HEK293 (cell line): ENCODE results near the gene EPN1.
A peak's percentile ranks its signal among the peaks of the same experiment; 100 is the strongest.

Experiments
- GLI2 ChIP-seq: fragments of 450-650 bp; formaldehyde crosslinking; IDR thresholded peaks from 2 replicates; pipeline ENCODE4; 2017; ENCODE audit warnings: missing biosample characterization, missing genetic modification characterization, low read depth, borderline replicate concordance
- KLF1 ChIP-seq: fragments of 450-650 bp; formaldehyde crosslinking; IDR thresholded peaks from 2 replicates; pipeline ENCODE4 v1.5.1; 2016; ENCODE audit warnings: missing biosample characterization, missing genetic modification characterization
- PRDM1 ChIP-seq: fragments of 450-650 bp; formaldehyde crosslinking; IDR thresholded peaks from 2 replicates; pipeline ENCODE4; 2016; ENCODE audit warnings: missing biosample characterization, missing genetic modification characterization
- SP3 ChIP-seq: fragments of 450-650 bp; formaldehyde crosslinking; IDR thresholded peaks from 2 replicates; pipeline ENCODE4 v1.5.1; 2016; ENCODE audit warnings: missing biosample characterization, missing genetic modification characterization
- TRIM28 ChIP-seq: IDR thresholded peaks from 2 replicates; pipeline ENCODE4 v1.6.1; 2011; ENCODE audit warnings: low read length, control low read depth, borderline replicate concordance
- YY2 ChIP-seq: fragments of 450-650 bp; formaldehyde crosslinking; IDR thresholded peaks from 2 replicates; pipeline ENCODE4 v1.5.1; 2016; ENCODE audit warnings: missing biosample characterization, missing genetic modification characterization
- ZBTB17 ChIP-seq: fragments of 450-650 bp; formaldehyde crosslinking; IDR thresholded peaks from 2 replicates; pipeline ENCODE4 v1.5.1; 2016; ENCODE audit warnings: missing biosample characterization, missing genetic modification characterization
- ZBTB7A ChIP-seq: fragments of 450-650 bp; formaldehyde crosslinking; IDR thresholded peaks from 2 replicates; pipeline ENCODE4 v1.5.1; 2016; ENCODE audit warnings: low read depth, missing biosample characterization, missing genetic modification characterization
- ZEB2 ChIP-seq: fragments of 450-650 bp; formaldehyde crosslinking; IDR thresholded peaks from 2 replicates; pipeline ENCODE4 v1.5.1; 2016; ENCODE audit warnings: missing biosample characterization, missing genetic modification characterization
- ZFP69B ChIP-seq: fragments of 450-650 bp; formaldehyde crosslinking; IDR thresholded peaks from 2 replicates; pipeline ENCODE4 v1.5.1; 2016; ENCODE audit warnings: missing biosample characterization, missing genetic modification characterization
- ZNF121 ChIP-seq: fragments of 450-650 bp; formaldehyde crosslinking; IDR thresholded peaks from 2 replicates; pipeline ENCODE4 v1.5.1; 2016; ENCODE audit warnings: missing biosample characterization, missing genetic modification characterization
- ZNF2 ChIP-seq: fragments of 450-650 bp; formaldehyde crosslinking; IDR thresholded peaks from 2 replicates; pipeline ENCODE4 v1.5.1; 2016; ENCODE audit warnings: missing biosample characterization, missing genetic modification characterization
- ZNF223 ChIP-seq: fragments of 450-650 bp; formaldehyde crosslinking; IDR thresholded peaks from 2 replicates; pipeline ENCODE4 v1.5.1; 2016; ENCODE audit warnings: missing biosample characterization, missing genetic modification characterization
- ZNF23 ChIP-seq: fragments of 450-650 bp; formaldehyde crosslinking; IDR thresholded peaks from 2 replicates; pipeline ENCODE4 v1.5.1; 2016; ENCODE audit warnings: missing biosample characterization, missing genetic modification characterization, borderline replicate concordance
- ZNF391 ChIP-seq: fragments of 450-650 bp; formaldehyde crosslinking; IDR thresholded peaks from 2 replicates; pipeline ENCODE4 v1.5.1; 2016; ENCODE audit warnings: low read depth, missing biosample characterization, missing genetic modification characterization, borderline replicate concordance
- ZNF394 ChIP-seq: fragments of 450-650 bp; formaldehyde crosslinking; IDR thresholded peaks from 2 replicates; pipeline ENCODE4 v1.5.1; 2016; ENCODE audit warnings: missing biosample characterization, missing genetic modification characterization, mild to moderate bottlenecking, moderate library complexity, borderline replicate concordance
- ZNF501 ChIP-seq: fragments of 450-650 bp; formaldehyde crosslinking; IDR thresholded peaks from 2 replicates; pipeline ENCODE4 v1.5.1; 2016; ENCODE audit warnings: missing biosample characterization, missing genetic modification characterization
- ZNF629 ChIP-seq: fragments of 450-650 bp; formaldehyde crosslinking; IDR thresholded peaks from 2 replicates; pipeline ENCODE4 v1.5.1; 2017; ENCODE audit warnings: missing biosample characterization, missing genetic modification characterization
- ZNF660 ChIP-seq: fragments of 450-650 bp; IDR thresholded peaks from 2 replicates; pipeline ENCODE4 v1.5.1; 2018; ENCODE audit warnings: missing biosample characterization, mild to moderate bottlenecking, missing genetic modification characterization
- ZSCAN30 ChIP-seq: fragments of 450-650 bp; IDR thresholded peaks from 2 replicates; pipeline ENCODE4 v1.5.1; 2018; ENCODE audit warnings: missing biosample characterization, mild to moderate bottlenecking, missing genetic modification characterization, moderate library complexity
- TF ChIP-seq, protein P1 (sequence below): fragments of 450-650 bp; formaldehyde crosslinking; IDR thresholded peaks from 2 replicates; pipeline ENCODE4 v1.5.1; 2016; ENCODE audit warnings: missing biosample characterization, missing genetic modification characterization
- TF ChIP-seq, protein P2 (sequence below): fragments of 450-650 bp; formaldehyde crosslinking; IDR thresholded peaks from 2 replicates; pipeline ENCODE4 v1.5.1; 2016; ENCODE audit warnings: missing biosample characterization, missing genetic modification characterization
- TF ChIP-seq, protein P3 (sequence below): fragments of 450-650 bp; formaldehyde crosslinking; IDR thresholded peaks from 2 replicates; pipeline ENCODE4 v1.5.1; 2017; ENCODE audit warnings: missing biosample characterization, mild to moderate bottlenecking, missing genetic modification characterization, moderate library complexity
- TF ChIP-seq, protein P4 (sequence below): fragments of 450-650 bp; IDR thresholded peaks from 2 replicates; pipeline ENCODE4 v1.5.1; 2018; ENCODE audit warnings: missing biosample characterization, missing genetic modification characterization
- TF ChIP-seq, protein P5 (sequence below): fragments of 450-650 bp; formaldehyde crosslinking; IDR thresholded peaks from 2 replicates; pipeline ENCODE4 v1.5.1; 2017; ENCODE audit warnings: missing biosample characterization, missing genetic modification characterization
- TF ChIP-seq, protein P6 (sequence below): fragments of 450-650 bp; formaldehyde crosslinking; optimal IDR thresholded peaks from 2 replicates; pipeline ENCODE3; 2016; ENCODE audit warnings: missing biosample characterization, mild to moderate bottlenecking, missing genetic modification characterization
- TF ChIP-seq, protein P7 (sequence below): fragments of 450-650 bp; formaldehyde crosslinking; IDR thresholded peaks from 2 replicates; pipeline ENCODE4 v1.5.1; 2016; ENCODE audit warnings: missing biosample characterization, missing genetic modification characterization

EPN1 gene

DNA sequence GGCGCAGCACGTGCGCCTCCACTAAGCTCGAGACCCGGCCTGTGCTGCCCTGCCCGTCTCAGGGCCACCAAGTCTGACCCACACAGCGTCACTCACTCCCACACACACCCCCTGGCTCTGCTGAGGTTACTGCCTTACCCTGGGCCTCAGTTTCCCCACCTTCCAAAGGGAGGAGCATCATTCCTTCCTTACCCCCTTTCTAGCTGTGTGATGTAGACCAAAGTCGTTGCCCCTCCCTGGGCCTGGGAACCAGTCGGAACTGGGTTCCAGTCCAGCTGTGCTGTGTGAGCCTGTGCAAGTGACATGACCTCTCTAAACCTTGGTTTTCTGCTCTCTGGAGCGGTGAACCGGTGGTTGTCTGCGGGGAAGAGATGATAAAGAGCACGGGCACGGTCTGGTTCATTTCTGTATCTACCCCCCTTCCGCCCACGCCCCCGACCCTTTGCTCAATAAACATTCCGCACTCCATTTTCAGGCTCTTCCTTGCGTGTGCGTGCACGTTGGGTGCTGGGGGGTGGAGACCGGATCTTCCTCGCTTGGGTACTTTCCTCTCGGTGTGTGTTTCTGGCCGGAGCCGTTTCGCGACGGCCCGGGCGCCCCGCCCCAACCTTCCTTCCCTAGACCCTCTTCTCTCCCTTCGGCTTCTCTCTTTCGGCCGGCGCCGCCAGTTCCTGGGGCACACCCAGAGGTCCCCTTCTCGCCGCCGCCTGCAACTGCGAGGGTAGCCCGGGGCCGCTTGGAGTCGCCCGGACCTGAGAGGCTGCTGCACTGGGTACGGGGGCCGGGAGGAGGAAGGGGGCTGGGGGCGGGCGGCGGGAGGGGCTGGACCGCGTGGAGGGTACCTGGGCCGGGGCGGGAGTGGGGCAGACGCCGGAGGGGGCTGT lies 31.8 kb upstream of the EPN1 start, which contains the start of gene ZNF581 (continued):
- TF ChIP-seq GLI2 (tag by site-specific recombination) (no peak), ZNF223 (tag by site-specific recombination) (0 out of 2 replicates have a peak, but pooled peaks have one; percentile 16), ZNF2 (tag by site-specific recombination) (0 out of 2 replicates have a peak, but pooled peaks have one; percentile 74), ZBTB17 (tag by site-specific recombination) (peak; percentile 96), ZNF391 (tag by site-specific recombination) (peak; percentile 96; the same call in 1 of the 2 replicates), ZNF394 (tag by site-specific recombination) (peak; percentile 81), ZNF629 (peak; percentile 73), ZNF23 (0 out of 2 replicates have a peak, but pooled peaks have one; percentile 12), ZFP69B (tag by site-specific recombination) (peak; percentile 82), TRIM28 (no peak), YY2 (tag by site-specific recombination) (peak; percentile 81), ZEB2 (tag by site-specific recombination) (peak; percentile 79), ZNF501 (tag by site-specific recombination) (peak; percentile 90), PRDM1 (tag by site-specific recombination) (peak; percentile 50), KLF1 (tag by site-specific recombination) (peak; percentile 87), ZNF660 (peak; percentile 94), ZNF121 (tag by site-specific recombination) (peak; percentile 12; the same call in 1 of the 2 replicates), ZBTB7A (tag by site-specific recombination) (peak; percentile 97), SP3 (tag by site-specific recombination) (peak; percentile 95), ZSCAN30 (tag by site-specific recombination) (peak; percentile 74)
- TF ChIP-seq, protein P1, sequence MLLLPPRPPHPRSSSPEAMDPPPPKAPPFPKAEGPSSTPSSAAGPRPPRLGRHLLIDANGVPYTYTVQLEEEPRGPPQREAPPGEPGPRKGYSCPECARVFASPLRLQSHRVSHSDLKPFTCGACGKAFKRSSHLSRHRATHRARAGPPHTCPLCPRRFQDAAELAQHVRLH (tag by site-specific recombination): peak; percentile 93; the same call in 1 of the 2 replicates
- TF ChIP-seq, protein P2, sequence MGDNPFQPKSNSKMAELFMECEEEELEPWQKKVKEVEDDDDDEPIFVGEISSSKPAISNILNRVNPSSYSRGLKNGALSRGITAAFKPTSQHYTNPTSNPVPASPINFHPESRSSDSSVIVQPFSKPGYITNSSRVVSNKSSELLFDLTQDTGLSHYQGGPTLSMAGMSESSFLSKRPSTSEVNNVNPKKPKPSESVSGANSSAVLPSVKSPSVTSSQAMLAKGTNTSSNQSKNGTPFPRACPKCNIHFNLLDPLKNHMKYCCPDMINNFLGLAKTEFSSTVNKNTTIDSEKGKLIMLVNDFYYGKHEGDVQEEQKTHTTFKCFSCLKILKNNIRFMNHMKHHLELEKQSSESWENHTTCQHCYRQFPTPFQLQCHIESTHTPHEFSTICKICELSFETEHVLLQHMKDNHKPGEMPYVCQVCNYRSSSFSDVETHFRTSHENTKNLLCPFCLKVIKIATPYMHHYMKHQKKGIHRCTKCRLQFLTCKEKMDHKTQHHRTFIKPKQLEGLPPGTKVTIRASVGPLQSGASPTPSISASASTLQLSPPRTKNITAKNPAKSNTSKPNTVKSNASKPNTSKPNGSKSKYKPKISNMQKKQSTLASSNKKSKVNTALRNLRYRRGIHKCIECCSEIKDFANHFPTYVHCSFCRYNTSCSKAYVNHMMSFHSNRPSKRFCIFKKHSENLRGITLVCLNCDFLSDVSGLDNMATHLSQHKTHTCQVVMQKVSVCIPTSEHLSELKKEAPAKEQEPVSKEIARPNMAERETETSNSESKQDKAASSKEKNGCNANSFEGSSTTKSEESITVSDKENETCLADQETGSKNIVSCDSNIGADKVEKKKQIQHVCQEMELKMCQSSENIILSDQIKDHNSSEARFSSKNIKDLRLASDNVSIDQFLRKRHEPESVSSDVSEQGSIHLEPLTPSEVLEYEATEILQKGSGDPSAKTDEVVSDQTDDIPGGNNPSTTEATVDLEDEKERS (tag by site-specific recombination): peak; percentile 74; the same call in 1 of the 2 replicates
- TF ChIP-seq, protein P3, sequence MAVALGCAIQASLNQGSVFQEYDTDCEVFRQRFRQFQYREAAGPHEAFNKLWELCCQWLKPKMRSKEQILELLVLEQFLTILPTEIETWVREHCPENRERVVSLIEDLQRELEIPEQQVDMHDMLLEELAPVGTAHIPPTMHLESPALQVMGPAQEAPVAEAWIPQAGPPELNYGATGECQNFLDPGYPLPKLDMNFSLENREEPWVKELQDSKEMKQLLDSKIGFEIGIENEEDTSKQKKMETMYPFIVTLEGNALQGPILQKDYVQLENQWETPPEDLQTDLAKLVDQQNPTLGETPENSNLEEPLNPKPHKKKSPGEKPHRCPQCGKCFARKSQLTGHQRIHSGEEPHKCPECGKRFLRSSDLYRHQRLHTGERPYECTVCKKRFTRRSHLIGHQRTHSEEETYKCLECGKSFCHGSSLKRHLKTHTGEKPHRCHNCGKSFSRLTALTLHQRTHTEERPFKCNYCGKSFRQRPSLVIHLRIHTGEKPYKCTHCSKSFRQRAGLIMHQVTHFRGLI (tag by site-specific recombination): 0 out of 2 replicates have a peak, but pooled peaks have one; percentile 24
- TF ChIP-seq, protein P4, sequence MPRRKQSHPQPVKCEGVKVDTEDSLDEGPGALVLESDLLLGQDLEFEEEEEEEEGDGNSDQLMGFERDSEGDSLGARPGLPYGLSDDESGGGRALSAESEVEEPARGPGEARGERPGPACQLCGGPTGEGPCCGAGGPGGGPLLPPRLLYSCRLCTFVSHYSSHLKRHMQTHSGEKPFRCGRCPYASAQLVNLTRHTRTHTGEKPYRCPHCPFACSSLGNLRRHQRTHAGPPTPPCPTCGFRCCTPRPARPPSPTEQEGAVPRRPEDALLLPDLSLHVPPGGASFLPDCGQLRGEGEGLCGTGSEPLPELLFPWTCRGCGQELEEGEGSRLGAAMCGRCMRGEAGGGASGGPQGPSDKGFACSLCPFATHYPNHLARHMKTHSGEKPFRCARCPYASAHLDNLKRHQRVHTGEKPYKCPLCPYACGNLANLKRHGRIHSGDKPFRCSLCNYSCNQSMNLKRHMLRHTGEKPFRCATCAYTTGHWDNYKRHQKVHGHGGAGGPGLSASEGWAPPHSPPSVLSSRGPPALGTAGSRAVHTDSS: peak; percentile 61; the same call in 1 of the 2 replicates
- TF ChIP-seq, protein P5, sequence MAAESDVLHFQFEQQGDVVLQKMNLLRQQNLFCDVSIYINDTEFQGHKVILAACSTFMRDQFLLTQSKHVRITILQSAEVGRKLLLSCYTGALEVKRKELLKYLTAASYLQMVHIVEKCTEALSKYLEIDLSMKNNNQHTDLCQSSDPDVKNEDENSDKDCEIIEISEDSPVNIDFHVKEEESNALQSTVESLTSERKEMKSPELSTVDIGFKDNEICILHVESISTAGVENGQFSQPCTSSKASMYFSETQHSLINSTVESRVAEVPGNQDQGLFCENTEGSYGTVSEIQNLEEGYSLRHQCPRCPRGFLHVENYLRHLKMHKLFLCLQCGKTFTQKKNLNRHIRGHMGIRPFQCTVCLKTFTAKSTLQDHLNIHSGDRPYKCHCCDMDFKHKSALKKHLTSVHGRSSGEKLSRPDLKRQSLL (tag by site-specific recombination): peak; percentile 64; the same call in 1 of the 2 replicates
- TF ChIP-seq, protein P6, sequence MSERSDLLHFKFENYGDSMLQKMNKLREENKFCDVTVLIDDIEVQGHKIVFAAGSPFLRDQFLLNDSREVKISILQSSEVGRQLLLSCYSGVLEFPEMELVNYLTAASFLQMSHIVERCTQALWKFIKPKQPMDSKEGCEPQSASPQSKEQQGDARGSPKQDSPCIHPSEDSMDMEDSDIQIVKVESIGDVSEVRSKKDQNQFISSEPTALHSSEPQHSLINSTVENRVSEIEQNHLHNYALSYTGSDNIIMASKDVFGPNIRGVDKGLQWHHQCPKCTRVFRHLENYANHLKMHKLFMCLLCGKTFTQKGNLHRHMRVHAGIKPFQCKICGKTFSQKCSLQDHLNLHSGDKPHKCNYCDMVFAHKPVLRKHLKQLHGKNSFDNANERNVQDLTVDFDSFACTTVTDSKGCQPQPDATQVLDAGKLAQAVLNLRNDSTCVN (tag by site-specific recombination): peak; percentile 83
- TF ChIP-seq, protein P7, sequence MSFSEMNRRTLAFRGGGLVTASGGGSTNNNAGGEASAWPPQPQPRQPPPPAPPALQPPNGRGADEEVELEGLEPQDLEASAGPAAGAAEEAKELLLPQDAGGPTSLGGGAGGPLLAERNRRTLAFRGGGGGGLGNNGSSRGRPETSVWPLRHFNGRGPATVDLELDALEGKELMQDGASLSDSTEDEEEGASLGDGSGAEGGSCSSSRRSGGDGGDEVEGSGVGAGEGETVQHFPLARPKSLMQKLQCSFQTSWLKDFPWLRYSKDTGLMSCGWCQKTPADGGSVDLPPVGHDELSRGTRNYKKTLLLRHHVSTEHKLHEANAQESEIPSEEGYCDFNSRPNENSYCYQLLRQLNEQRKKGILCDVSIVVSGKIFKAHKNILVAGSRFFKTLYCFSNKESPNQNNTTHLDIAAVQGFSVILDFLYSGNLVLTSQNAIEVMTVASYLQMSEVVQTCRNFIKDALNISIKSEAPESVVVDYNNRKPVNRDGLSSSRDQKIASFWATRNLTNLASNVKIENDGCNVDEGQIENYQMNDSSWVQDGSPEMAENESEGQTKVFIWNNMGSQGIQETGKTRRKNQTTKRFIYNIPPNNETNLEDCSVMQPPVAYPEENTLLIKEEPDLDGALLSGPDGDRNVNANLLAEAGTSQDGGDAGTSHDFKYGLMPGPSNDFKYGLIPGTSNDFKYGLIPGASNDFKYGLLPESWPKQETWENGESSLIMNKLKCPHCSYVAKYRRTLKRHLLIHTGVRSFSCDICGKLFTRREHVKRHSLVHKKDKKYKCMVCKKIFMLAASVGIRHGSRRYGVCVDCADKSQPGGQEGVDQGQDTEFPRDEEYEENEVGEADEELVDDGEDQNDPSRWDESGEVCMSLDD: peak; percentile 96
